Activated CD4-positive, alpha-beta memory T cell treated with anti-CD3 and anti-CD28 coated beads, Interleukin-2, amount 10 ng/mL, durations not matched to agents 7 days and 5 days (primary cell): ENCODE data around the gene GOLPH3L. TPM values are rescaled to one million over a fixed set of nuclear protein-coding genes. Genes with fewer than 3 reads are reported as not detected.
"Not testable (repeated sequence)": the region's sequence is repeated elsewhere in the genome, so short reads cannot be mapped to it uniquely, and the experiment has no call there.

Experiments used
- CTCF ChIA-PET: fragments of 350-600 bp; sonication (Branson Sonifier 250); formaldehyde crosslinking; loops from one replicate; lab custom pipeline; 2021; ENCODE audit warnings: antibody characterized with exemption, inconsistent platforms; lab: Charles Lee
- POLR2A ChIA-PET: fragments of 350-600 bp; sonication (Branson Sonifier 250); formaldehyde crosslinking; loops from one replicate; lab custom pipeline; 2021; ENCODE audit warnings: antibody characterized with exemption; lab: Charles Lee
- DNase-seq: peaks from one replicate; pipeline ENCODE4 v3.0.0-alpha.2; 2020
- H3K27ac Mint-ChIP-seq: one replicate; pipeline ENCODE4 v1.8.0; 2021; ENCODE audit warnings: mild to moderate bottlenecking, mixed read lengths
- H3K27me3 Mint-ChIP-seq: one replicate; pipeline ENCODE4 v1.8.0; 2021; ENCODE audit warnings: mixed read lengths
- H3K36me3 Mint-ChIP-seq: one replicate; pipeline ENCODE4 v1.8.0; 2021; ENCODE audit warnings: low read depth, mixed read lengths
- H3K4me1 Mint-ChIP-seq: one replicate; pipeline ENCODE4 v1.8.0; 2021; ENCODE audit warnings: mixed read lengths
- H3K4me3 Mint-ChIP-seq: one replicate; pipeline ENCODE4 v1.8.0; 2021; ENCODE audit warnings: mild to moderate bottlenecking, mixed read lengths
- H3K9me3 Mint-ChIP-seq: one replicate; pipeline ENCODE4 v1.8.0; 2021; ENCODE audit warnings: mixed read lengths
- total RNA-seq, 2 experiments: library from RNA; stranded (reverse); gene quantifications; one replicate each; pipeline ENCODE4 v1.2.3, GENCODE V29; 2021

GOLPH3L gene
- total RNA-seq, 2 experiments from 2014 or later: 24.8 to 26.5 TPM

DNA sequence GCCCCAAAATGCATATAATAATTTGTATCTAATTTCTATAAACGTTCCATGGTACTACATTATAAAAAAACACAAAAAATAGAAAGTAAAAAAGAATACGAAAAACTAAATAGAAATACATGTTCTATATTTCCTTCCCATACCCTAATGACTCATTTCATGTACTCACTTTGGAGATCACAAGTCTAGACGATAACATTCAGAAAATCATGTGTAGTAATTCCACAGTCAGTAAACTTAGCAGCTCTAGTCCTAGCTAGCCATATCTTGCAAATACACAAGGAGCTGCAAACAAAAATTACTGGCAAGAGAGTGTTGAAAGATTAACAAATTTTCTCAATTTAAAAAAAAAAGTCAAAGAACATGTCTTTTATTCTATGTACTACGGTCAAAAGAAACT, 1.4 kb downstream of the GOLPH3L start:
- no peak overlapping the region for H3K4me3 Mint-ChIP-seq
- H3K4me1 Mint-ChIP-seq: peaks cover 25% of the 10 kb centered on the region
- DNase-seq: no peak
- H3K36me3 Mint-ChIP-seq: peaks cover 24% of the 10 kb centered on the region
- H3K27ac Mint-ChIP-seq: no peak overlapping the region
- H3K27me3 Mint-ChIP-seq: peaks cover 3% of the 10 kb centered on the region
- CTCF ChIA-PET: interaction anchor here (1.8 to 2.4 kb wide), 2 partner anchors 118 to 227 kb away, joined by 7 to 13 read pairs; no protein-coding TSS in a partner anchor
- POLR2A ChIA-PET: interaction anchor here (2.6 kb wide), 1 partner anchor 66 kb away, joined by 18 read pairs; the partner anchor contains the start of gene ENSA
- H3K9me3 Mint-ChIP-seq: no peaks in the 10 kb centered on the region

DNA sequence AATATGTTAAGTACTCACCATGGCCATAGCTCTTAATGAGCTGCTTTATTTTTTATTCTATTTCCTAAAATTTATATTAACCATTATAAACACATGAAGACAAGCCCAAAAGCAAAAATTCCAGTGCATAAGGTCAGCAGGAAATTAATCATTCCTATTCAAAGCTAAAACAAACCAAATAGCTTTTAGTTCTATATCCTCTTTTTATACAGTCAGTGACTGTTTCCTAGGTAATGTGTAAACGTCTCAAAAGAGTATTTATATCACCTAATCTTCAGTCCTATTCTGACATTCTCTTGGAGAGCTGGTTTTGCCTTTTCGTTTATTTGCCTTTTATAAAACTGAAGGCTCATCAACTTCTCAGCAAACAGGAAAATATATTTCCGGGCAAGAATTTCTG, 4.2 kb downstream of the GOLPH3L start:
- Mint-ChIP-seq H3K27me3 (no peaks in the 10 kb centered on the region), H3K9me3 (no peaks in the 10 kb centered on the region), H3K4me3 (no peak overlapping the region), H3K36me3 (peaks cover 37% of the 10 kb centered on the region), H3K27ac (no peak overlapping the region), H3K4me1 (peaks cover 27% of the 10 kb centered on the region)
- ChIA-PET CTCF (interaction anchor here (1.0 kb wide), 1 partner anchor 132 kb away, joined by 4 read pairs; no protein-coding TSS in a partner anchor), POLR2A (interaction anchor here (0.7 kb wide), 1 partner anchor 64 kb away, joined by 4 read pairs; no protein-coding TSS in a partner anchor)
- no peak for DNase-seq

DNA sequence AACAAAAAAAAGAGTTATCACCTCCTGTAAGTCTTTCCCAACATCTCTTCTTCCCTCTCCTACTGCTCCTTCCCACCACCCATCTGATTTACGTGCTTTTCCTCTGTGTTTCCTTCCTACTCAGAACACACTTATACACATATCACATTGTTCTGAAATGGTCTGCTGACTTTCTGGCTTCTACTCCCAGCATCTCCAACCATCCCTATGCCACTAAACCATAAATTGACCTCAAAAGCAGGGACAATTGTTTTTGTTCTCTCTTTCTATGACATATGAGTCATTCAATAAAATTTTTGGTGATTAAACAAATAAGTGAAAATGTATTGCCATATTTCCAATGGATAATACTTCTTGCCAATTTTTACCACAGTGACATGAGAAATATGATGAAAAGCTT, 8.2 kb downstream of the GOLPH3L start:
- no peak for DNase-seq
- Mint-ChIP-seq H3K4me3 (no peak overlapping the region), H3K36me3 (peaks cover 36% of the 10 kb centered on the region), H3K27ac (no peak overlapping the region), H3K4me1 (peaks cover 15% of the 10 kb centered on the region), H3K27me3 (no peaks in the 10 kb centered on the region), H3K9me3 (no peaks in the 10 kb centered on the region)
- ChIA-PET POLR2A (no interaction called here), CTCF (no interaction called here)

DNA sequence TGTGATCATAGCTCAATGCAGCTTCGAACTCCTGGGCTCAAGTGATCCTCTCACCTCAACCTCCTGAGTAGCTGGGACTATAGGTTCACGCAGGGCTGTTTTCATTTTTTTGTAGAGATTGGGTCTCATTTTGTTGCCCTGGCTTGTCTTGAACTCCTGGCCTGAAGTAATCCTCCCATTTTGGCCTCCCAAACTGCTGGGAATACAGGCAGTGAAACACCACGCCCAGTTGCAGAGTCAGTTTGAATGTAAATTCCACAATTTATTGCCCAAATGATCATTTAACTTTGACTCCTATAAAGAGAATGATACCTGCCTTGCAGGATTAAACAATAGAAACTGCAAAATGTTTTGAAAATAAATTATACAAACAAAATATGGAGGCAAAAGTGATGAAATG, 10.7 kb downstream of the GOLPH3L start:
- DNase-seq: no peak
- H3K4me1 Mint-ChIP-seq: peaks cover 15% of the 10 kb centered on the region
- ChIA-PET CTCF (interaction anchor here (1.1 kb wide), 1 partner anchor 11 kb away, joined by 3 read pairs; the partner anchor contains the start of gene GOLPH3L), POLR2A (interaction anchor here (1.6 kb wide), 1 partner anchor 71 kb away, joined by 3 read pairs; no protein-coding TSS in a partner anchor)
- no peak overlapping the region for H3K4me3 Mint-ChIP-seq
- H3K27me3 Mint-ChIP-seq: no peaks in the 10 kb centered on the region
- no peaks in the 10 kb centered on the region for H3K9me3 Mint-ChIP-seq
- H3K27ac Mint-ChIP-seq: no peak overlapping the region
- H3K36me3 Mint-ChIP-seq: peaks cover 29% of the 10 kb centered on the region

DNA sequence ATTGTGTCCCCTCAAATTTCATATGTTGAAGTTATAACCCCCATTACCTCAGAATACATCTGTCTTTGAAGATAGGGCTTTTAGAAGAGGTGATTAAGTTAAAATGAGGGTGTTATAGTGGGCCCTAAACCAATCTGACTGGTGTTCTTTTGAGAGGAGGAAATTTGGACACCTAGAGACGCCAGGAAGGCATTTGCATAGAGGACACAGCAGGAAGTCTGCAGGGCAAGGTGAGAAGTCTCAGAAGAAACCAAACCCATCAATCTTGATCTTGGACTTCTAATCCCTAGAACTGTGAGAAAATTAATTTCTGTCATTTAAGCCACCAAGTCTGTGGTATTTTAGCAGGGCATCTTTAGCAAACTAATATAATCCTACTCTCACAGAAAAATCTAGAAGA, 13.0 kb downstream of the GOLPH3L start:
- Mint-ChIP-seq H3K27ac (peak overlapping the region; percentile 58), H3K36me3 (peaks cover 27% of the 10 kb centered on the region)

DNA sequence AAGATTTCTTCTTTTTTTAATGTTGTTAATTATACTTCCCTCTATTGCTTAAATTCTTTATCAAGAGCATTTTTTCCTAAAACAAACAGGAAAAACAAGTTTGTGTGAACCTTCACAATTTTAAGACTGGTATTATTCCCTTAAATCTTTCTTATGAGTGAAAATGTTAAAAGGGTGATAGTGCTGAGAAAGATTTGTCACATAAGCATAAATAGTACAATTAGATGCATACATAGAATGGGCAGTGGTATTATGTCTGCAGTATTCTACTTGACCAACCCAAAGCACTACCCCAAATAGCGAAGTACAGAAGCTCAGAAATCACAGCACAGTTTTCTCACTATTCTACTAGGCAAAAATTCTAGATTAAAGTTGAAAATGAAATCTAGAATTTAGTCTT, 18.0 kb downstream of the GOLPH3L start:
- Mint-ChIP-seq H3K4me1 (peaks cover 14% of the 10 kb centered on the region), H3K27ac (no peak overlapping the region), H3K27me3 (no peaks in the 10 kb centered on the region), H3K9me3 (no peaks in the 10 kb centered on the region), H3K36me3 (peaks cover 12% of the 10 kb centered on the region), H3K4me3 (no peak overlapping the region)
- ChIA-PET CTCF (interaction anchor here (0.5 kb wide), 1 partner anchor 243 kb away, joined by 3 read pairs; no protein-coding TSS in a partner anchor), POLR2A (interaction anchor here (1.0 kb wide), 1 partner anchor 49 kb away, joined by 3 read pairs; the partner anchor contains the start of gene ENSA)
- DNase-seq: no peak

More for the DNA sequence above, 13.0 kb downstream of the GOLPH3L start:
- POLR2A ChIA-PET: interaction anchor here (1.0 kb wide), 1 partner anchor 112 kb away, joined by 4 read pairs; no protein-coding TSS in a partner anchor
- CTCF ChIA-PET: interaction anchor here (0.6 to 1.0 kb wide), 3 partner anchors 10 to 326 kb away, joined by 3 read pairs; partner anchors contain the start of gene GOLPH3L
- Mint-ChIP-seq H3K4me3 (no peak overlapping the region), H3K4me1 (peaks cover 14% of the 10 kb centered on the region), H3K27me3 (no peaks in the 10 kb centered on the region), H3K9me3 (no peaks in the 10 kb centered on the region)
- no peak for DNase-seq

DNA sequence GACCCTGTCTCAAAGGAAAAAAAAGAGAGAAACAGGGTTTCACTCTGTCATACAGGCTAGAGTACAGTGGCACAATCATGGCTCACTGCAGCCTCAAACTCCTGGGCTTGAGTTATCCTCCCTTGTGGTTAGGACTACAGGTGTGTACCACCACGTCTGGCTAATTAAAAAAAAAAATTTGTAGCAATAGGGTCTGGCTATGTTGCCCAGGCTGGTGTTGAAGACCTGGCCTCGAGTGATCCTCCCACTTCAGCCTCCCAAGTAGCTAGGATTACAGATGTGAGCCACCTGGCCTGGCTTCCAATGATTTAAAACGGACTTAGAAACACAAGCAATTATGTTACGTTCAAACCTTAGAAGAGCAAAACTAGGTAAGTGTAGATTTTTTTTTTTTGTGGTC, 22.1 kb downstream of the GOLPH3L start:
- Mint-ChIP-seq H3K4me3 (no peak overlapping the region), H3K36me3 (peaks cover 6% of the 10 kb centered on the region), H3K4me1 (peaks cover 6% of the 10 kb centered on the region), H3K27ac (no peak overlapping the region), H3K27me3 (no peaks in the 10 kb centered on the region), H3K9me3 (no peaks in the 10 kb centered on the region)
- ChIA-PET POLR2A (no interaction called here), CTCF (interaction anchor here (0.6 to 1.5 kb wide), 3 partner anchors 22 to 676 kb away, joined by 3 to 6 read pairs (median 4); partner anchors contain the start of gene GOLPH3L)
- no peak for DNase-seq

DNA sequence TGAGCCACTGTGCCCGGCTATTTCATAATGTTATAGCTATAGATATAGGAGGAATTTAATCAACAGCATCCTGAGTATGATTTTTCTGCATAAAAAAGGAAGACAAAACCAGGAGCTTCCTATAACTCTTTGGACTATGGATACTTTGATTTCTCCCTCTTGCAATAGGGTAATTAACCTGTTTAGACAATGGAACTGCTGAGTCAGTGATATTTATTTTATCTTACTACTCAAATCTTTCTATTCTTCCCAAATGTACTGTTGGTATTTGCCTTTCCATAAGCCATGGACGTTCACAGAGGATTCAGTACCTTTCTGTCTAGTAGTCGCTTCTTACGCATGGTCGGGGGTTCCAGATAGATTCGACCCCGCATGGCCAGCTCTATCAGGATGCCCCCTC, 33.6 kb downstream of the GOLPH3L start:
- CTCF ChIA-PET: no interaction called here
- Mint-ChIP-seq H3K27me3 (no peaks in the 10 kb centered on the region), H3K27ac (no peak overlapping the region)

DNA sequence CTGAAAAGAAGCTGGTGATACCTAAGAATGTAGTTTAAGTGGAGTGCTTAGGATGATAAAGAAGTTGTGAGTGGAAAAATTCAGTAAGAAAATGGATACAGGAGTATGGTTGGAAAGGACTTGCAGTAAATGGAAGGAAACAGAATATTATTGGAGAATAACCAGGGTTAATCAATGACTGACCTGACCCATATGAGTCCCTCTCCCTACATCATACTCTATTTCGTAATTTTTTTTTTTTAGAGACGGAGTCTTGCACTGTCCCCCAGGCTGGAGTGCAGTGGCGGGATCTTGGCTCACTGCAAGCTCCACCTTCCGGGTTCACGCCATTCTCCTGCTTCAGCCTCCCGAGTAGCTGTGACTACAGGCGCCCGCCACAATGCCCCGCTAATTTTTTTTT, 34.1 kb downstream of the GOLPH3L start:
- Mint-ChIP-seq H3K4me3 (no peak overlapping the region), H3K4me1 (no peaks in the 10 kb centered on the region), H3K27me3 (no peaks in the 10 kb centered on the region), H3K27ac (no peak overlapping the region), H3K36me3 (peaks cover 29% of the 10 kb centered on the region), H3K9me3 (no peaks in the 10 kb centered on the region)
- POLR2A ChIA-PET: interaction anchor here (0.7 to 1.3 kb wide), 2 partner anchors 77 to 102 kb away, joined by 3 read pairs; no protein-coding TSS in a partner anchor
- no peak for DNase-seq
- CTCF ChIA-PET: no interaction called here

More for the DNA sequence above, 33.6 kb downstream of the GOLPH3L start:
- POLR2A ChIA-PET: interaction anchor here (0.7 kb wide), 1 partner anchor 76 kb away, joined by 3 read pairs; no protein-coding TSS in a partner anchor
- H3K4me3 Mint-ChIP-seq: no peak overlapping the region
- no peaks in the 10 kb centered on the region for H3K9me3 Mint-ChIP-seq
- peaks cover 30% of the 10 kb centered on the region for H3K36me3 Mint-ChIP-seq
- H3K4me1 Mint-ChIP-seq: no peaks in the 10 kb centered on the region
- DNase-seq: no peak

DNA sequence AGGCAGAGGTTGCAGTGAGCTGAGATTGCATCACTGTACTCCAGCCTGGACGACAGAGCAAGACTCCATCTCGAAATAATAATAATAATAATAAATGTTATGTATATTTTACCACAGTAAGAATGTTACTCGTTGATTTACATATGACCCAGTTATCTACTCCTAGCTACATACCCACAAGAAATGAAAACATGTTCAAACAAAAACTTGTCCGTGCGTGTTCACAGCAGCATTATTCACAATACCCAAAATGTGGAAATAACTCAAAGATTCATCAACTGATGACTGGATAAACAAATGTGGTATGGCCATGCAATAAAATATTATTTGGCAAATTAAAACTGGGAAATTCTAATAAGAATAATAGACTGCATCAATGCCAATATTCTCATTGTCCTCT, 35.8 kb downstream of the GOLPH3L start:
- Mint-ChIP-seq H3K27ac (no peak overlapping the region), H3K36me3 (peaks cover 25% of the 10 kb centered on the region), H3K4me1 (no peaks in the 10 kb centered on the region), H3K27me3 (no peaks in the 10 kb centered on the region), H3K9me3 (no peaks in the 10 kb centered on the region), H3K4me3 (no peak overlapping the region)
- CTCF ChIA-PET: no interaction called here
- DNase-seq: no peak
- POLR2A ChIA-PET: interaction anchor here (0.6 kb wide), 1 partner anchor 23 kb away, joined by 4 read pairs; no protein-coding TSS in a partner anchor

DNA sequence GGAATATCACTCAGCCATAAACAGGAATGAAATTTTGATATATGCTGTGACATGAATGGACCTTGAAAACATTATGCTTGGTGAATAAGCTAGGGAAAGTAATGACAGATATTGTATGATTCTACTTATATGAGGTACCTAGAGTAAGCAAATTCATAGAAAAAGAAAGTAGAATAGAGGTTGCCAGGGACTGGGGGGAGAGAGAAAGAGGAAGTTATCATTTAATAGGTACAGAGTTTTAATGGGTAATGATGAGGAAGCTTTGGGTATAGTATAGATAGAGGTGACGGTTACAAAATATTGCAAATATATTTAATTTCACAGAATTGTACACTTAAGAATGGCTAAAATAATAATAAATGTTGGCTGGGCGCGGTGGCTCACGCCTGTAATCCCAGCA, 36.4 kb downstream of the GOLPH3L start:
- Mint-ChIP-seq H3K27ac (no peak overlapping the region), H3K36me3 (peaks cover 22% of the 10 kb centered on the region), H3K4me3 (no peak overlapping the region), H3K4me1 (no peaks in the 10 kb centered on the region), H3K9me3 (no peaks in the 10 kb centered on the region), H3K27me3 (no peaks in the 10 kb centered on the region)
- ChIA-PET CTCF (no interaction called here), POLR2A (interaction anchor here (0.6 kb wide), 1 partner anchor 22 kb away, joined by 4 read pairs; no protein-coding TSS in a partner anchor)
- no peak for DNase-seq

DNA sequence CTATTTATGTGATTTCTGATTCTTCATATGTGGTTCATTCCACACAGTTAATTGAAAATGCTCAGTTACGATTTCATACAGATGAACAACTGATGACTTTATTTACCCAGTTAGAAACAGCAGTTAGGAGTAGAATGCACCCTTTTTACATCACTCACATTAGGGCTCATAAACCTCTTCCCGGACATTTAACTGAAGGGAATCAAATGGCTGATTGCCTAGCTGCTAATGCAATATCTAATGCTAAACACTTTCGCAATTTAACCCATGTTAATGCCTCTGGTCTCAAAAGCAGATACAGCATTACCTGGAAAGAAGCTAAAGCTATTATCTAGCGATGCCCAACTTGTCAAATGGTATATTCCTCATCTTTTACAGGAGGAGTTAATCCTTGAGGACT, 39.9 kb downstream of the GOLPH3L start:
- H3K27ac Mint-ChIP-seq, H3K9me3 Mint-ChIP-seq, H3K4me3 Mint-ChIP-seq, H3K4me1 Mint-ChIP-seq, DNase-seq, CTCF ChIA-PET, H3K27me3 Mint-ChIP-seq: not testable (repeated sequence)
- peaks cover 22% of the 10 kb centered on the region for H3K36me3 Mint-ChIP-seq
- POLR2A ChIA-PET: interaction anchor here (1.5 kb wide), 1 partner anchor 28 kb away, joined by 3 read pairs; the partner anchor contains the start of gene ENSA

DNA sequence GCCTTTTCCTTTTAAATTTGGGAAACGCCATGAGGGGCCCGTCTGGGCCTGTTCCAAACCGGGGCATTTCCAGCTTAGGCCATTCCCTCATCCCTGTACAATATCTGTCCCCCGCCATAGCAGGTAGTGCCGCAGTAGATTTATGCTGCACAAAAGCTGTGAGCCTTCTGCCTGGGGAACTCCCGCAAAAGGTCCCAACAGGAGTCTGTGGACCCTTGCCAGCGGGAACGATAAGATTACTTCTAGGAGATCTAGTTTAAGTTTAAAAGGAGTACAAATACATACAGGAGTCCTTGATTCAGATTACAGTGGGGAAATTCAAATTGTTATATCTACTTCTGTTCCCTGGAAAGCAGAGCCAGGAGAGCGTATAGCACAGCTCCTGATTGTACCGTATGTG, 42.3 kb downstream of the GOLPH3L start:
- CTCF ChIA-PET, H3K27me3 Mint-ChIP-seq, DNase-seq, H3K27ac Mint-ChIP-seq, H3K4me3 Mint-ChIP-seq, H3K9me3 Mint-ChIP-seq, POLR2A ChIA-PET, H3K4me1 Mint-ChIP-seq: not testable (repeated sequence)
- H3K36me3 Mint-ChIP-seq: peaks cover 14% of the 10 kb centered on the region
